H9 (cell line): ENCODE data around the gene IL10RA. TPM values are rescaled to one million over a fixed set of nuclear protein-coding genes. Genes with fewer than 3 reads are reported as not detected.
"Not testable (repeated sequence)": the region's sequence is repeated elsewhere in the genome, so short reads cannot be mapped to it uniquely, and the experiment has no call there.

ENCODE experiments used
- DNase-seq: peaks from one replicate; pipeline ENCODE4 v3.0.0-alpha.2; 2017
- H2AFZ ChIP-seq: one replicate; pipeline ENCODE4 v1.6.1; 2013; ENCODE audit warnings: mild to moderate bottlenecking, low read length, control low read depth, moderate library complexity
- H2AK5ac ChIP-seq: 2 replicates; pipeline ENCODE4 v1.6.1; 2013; ENCODE audit warnings: low read length, control low read depth, mixed read lengths; ENCODE audit not compliant: insufficient read length
- H2BK120ac ChIP-seq: one replicate; pipeline ENCODE4 v1.6.1; 2013; ENCODE audit warnings: low read depth, mild to moderate bottlenecking, low read length, control low read depth, inconsistent platforms; ENCODE audit not compliant: poor library complexity, severe bottlenecking
- H2BK12ac ChIP-seq: 2 replicates; pipeline ENCODE4 v1.6.1; 2013; ENCODE audit warnings: low read length, control low read depth, mixed read lengths, low read depth; ENCODE audit not compliant: insufficient read length
- H2BK15ac ChIP-seq: 2 replicates; pipeline ENCODE4 v1.6.1; 2013; ENCODE audit warnings: low read depth, low read length, control low read depth
- H2BK20ac ChIP-seq: one replicate; pipeline ENCODE4 v1.6.1; 2013; ENCODE audit warnings: low read depth, mild to moderate bottlenecking, low read length, control low read depth, inconsistent platforms; ENCODE audit not compliant: poor library complexity, severe bottlenecking
- H2BK5ac ChIP-seq: 2 replicates; pipeline ENCODE4 v1.6.1; 2013; ENCODE audit warnings: low read length, control low read depth, mixed read lengths; ENCODE audit not compliant: insufficient read length
- H3K14ac ChIP-seq: 2 replicates; pipeline ENCODE4 v1.6.1; 2013; ENCODE audit warnings: low read length, control low read depth; ENCODE audit not compliant: insufficient read depth
- H3K18ac ChIP-seq: 2 replicates; pipeline ENCODE4 v1.6.1; 2013; ENCODE audit warnings: low read depth, mild to moderate bottlenecking, mixed read lengths, low read length, control low read depth; ENCODE audit not compliant: insufficient read length
- H3K23ac ChIP-seq: 2 replicates; pipeline ENCODE4 v1.6.1; 2013; ENCODE audit warnings: low read length, control low read depth, mixed read lengths, low read depth; ENCODE audit not compliant: insufficient read length
- H3K23me2 ChIP-seq: 2 replicates; pipeline ENCODE4 v1.6.1; 2013; ENCODE audit warnings: low read depth, mild to moderate bottlenecking, mixed read lengths, low read length, control low read depth; ENCODE audit not compliant: insufficient read length, poor library complexity, severe bottlenecking
- H3K27ac ChIP-seq: 2 replicates; pipeline ENCODE4 v1.5.1; 2013; ENCODE audit warnings: low read length, control low read depth, mixed read lengths, low read depth; ENCODE audit not compliant: insufficient read length
- H3K27me3 ChIP-seq: 2 replicates; pipeline ENCODE4 v1.6.1; 2013; ENCODE audit warnings: low read length, control low read depth, inconsistent platforms; ENCODE audit not compliant: insufficient read depth
- H3K4ac ChIP-seq: 2 replicates; pipeline ENCODE4 v1.6.1; 2013; ENCODE audit warnings: low read depth, mild to moderate bottlenecking, control low read depth, inconsistent platforms, low read length, moderate library complexity
- H3K4me1 ChIP-seq: 2 replicates; pipeline ENCODE4 v1.6.1; 2013; ENCODE audit warnings: low read length, control low read depth, inconsistent platforms; ENCODE audit not compliant: insufficient read depth
- H3K4me2 ChIP-seq: 2 replicates; pipeline ENCODE4 v1.6.1; 2013; ENCODE audit warnings: low read length, control low read depth, mixed read lengths; ENCODE audit not compliant: insufficient read length, insufficient read depth
- H3K56ac ChIP-seq: 2 replicates; pipeline ENCODE4 v1.6.1; 2013; ENCODE audit warnings: low read depth, mild to moderate bottlenecking, mixed read lengths, low read length, control low read depth; ENCODE audit not compliant: insufficient read length
- H3K79me1 ChIP-seq: 2 replicates; pipeline ENCODE4 v1.6.1; 2013; ENCODE audit warnings: low read depth, mild to moderate bottlenecking, moderate library complexity, low read length, control low read depth, inconsistent platforms; ENCODE audit not compliant: insufficient read depth, poor library complexity, severe bottlenecking
- H3K79me2 ChIP-seq: 2 replicates; pipeline ENCODE4 v1.6.1; 2013; ENCODE audit warnings: low read length, control low read depth, inconsistent platforms; ENCODE audit not compliant: insufficient read depth
- H3K9ac ChIP-seq: 2 replicates; pipeline ENCODE4 v1.6.1; 2013; ENCODE audit warnings: low read length, control low read depth, mixed read lengths; ENCODE audit not compliant: insufficient read length; ENCODE audit errors: extremely low read depth
- H3K9me3 ChIP-seq: one replicate; pipeline ENCODE4 v1.6.1; 2013; ENCODE audit warnings: low read depth, low read length, inconsistent platforms; ENCODE audit not compliant: control insufficient read depth
- H3T11ph ChIP-seq: one replicate; pipeline ENCODE4 v1.6.1; 2013; ENCODE audit warnings: mild to moderate bottlenecking, low read length, control low read depth, inconsistent platforms
- H4K20me1 ChIP-seq: one replicate; pipeline ENCODE4 v1.6.1; 2013; ENCODE audit not compliant: control insufficient read depth, insufficient read length, insufficient read depth
- H4K5ac ChIP-seq: 2 replicates; pipeline ENCODE4 v1.6.1; 2013; ENCODE audit warnings: low read depth, mild to moderate bottlenecking, mixed read lengths, low read length, control low read depth; ENCODE audit not compliant: insufficient read length
- H4K8ac ChIP-seq: replicated peaks from 2 replicates; pipeline ENCODE4 v1.6.1; 2013; ENCODE audit warnings: low read length, control low read depth, mixed read lengths, low read depth; ENCODE audit not compliant: insufficient read length
- H4K91ac ChIP-seq: 2 replicates; pipeline ENCODE4 v1.6.1; 2013; ENCODE audit warnings: low read depth, mild to moderate bottlenecking, moderate library complexity, mixed read lengths, low read length, control low read depth; ENCODE audit not compliant: insufficient read length
- H3K27ac Mint-ChIP-seq, 3 experiments: 2 replicates in 2 of 3; 3 replicates in 1 of 3; pipeline ENCODE4 v1.8.0; 2020 to 2021; ENCODE audit warnings: mixed read lengths in 3 of 3, mild to moderate bottlenecking in 1 of 3, moderate library complexity in 1 of 3
- H3K27me3 Mint-ChIP-seq: 2 replicates; pipeline ENCODE4 v1.8.0; 2021; ENCODE audit warnings: low read depth, mild to moderate bottlenecking, moderate library complexity, mixed read lengths
- H3K36me3 Mint-ChIP-seq, 3 experiments: 2 replicates in 2 of 3; 3 replicates in 1 of 3; pipeline ENCODE4 v1.8.0; 2020 to 2021; ENCODE audit warnings: low read depth in 3 of 3, mixed read lengths in 3 of 3; ENCODE audit not compliant: insufficient read depth in 1 of 3
- H3K4me1 Mint-ChIP-seq, 2 experiments: 2 replicates each; pipeline ENCODE4 v1.8.0; 2020; ENCODE audit warnings: mixed read lengths in 2 of 2
- H3K4me3 Mint-ChIP-seq, 2 experiments: 2 replicates in 1 of 2; 3 replicates in 1 of 2; pipeline ENCODE4 v1.8.0; 2020 to 2021; ENCODE audit warnings: mild to moderate bottlenecking in 2 of 2, mixed read lengths in 2 of 2, moderate library complexity in 1 of 2
- H3K9me3 Mint-ChIP-seq, 2 experiments: 2 replicates in 1 of 2; 3 replicates in 1 of 2; pipeline ENCODE4 v1.8.0; 2020; ENCODE audit warnings: mild to moderate bottlenecking in 2 of 2, mixed read lengths in 2 of 2, moderate library complexity in 1 of 2
- WGBS: extraction: QIAGEN DNeasy Blood & Tissue Kit; methylation state at CpG from one replicate; pipeline ENCODE4 v1.1.7; 2013; ENCODE audit warnings: missing lambda C conversion rate, low lambda C conversion rate, mixed read lengths; ENCODE audit not compliant: insufficient read length; ENCODE audit errors: extremely low coverage; 5-methylcytosine and 5-hydroxymethylcytosine counted together
- total RNA-seq: library from RNA; stranded (reverse); gene quantifications from 2 replicates; pipeline ENCODE4 v1.2.1, GENCODE V29; 2021
- TF ChIP-seq, protein P1 (sequence below): fragments of 200-600 bp; sonication (generic); conservative IDR thresholded peaks from 3 replicates; pipeline ENCODE4 v1.8.0; 2021; ENCODE audit warnings: antibody characterized with exemption, mild to moderate bottlenecking

Gene IL10RA
- total RNA-seq, 1 experiment from 2014 or later, result not detected

DNA sequence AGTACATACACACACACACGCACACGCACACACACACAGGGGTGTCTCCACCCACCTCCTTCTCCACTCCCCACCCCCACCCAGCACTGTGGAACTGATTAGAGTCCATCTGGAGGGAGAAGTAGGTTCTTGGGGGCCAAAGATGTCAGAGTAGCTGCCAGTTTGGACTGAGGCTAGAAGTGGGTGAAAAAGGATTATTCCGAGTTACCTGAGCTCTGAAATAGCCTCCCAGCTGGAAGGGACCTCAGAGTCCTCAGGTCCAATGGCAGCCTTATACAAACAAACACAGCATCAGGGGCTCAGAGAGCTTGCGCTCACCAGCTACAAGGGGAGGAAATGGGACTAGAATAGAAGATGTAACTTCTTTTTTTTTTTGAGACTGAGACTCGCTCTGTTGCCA, 20.8 kb downstream of the IL10RA start:
- no peak overlapping the region for H4K91ac ChIP-seq
- no CpG with 5 or more reads among the region's 5 CpGs for whole genome bisulfite sequencing

DNA sequence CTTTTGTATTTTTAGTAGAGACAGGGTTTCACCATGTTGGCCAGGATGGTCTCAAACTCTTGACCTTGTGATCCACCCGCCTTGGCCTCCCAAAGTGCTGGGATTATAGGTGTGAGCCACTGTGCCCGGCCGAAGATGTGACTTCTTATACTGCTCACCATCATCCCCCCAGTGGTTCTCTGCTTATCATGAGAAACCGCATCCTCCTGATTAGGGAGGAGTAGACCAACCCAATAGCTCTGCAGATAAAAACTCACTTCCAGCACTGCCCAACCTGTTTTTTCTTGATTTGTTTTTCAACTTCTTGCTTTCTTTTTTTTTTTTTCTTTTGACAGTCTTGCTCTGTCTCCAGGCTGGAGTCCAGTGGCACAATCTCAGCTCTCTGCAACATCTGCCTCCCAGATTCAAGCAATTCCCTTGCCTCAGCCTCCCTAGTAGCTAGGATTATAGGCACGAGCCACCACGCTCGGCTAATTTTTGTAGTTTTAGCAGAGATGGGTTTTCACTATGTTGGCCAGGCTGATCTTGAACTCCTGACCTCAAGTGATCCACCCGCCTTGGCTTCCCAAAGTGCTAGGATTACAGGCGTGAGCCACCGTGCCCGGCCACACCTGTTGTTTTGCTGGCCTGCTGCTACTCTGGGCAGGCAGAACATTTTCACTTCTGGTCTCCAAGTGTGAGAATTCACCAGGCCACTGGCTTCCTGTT, 21.5 kb downstream of the IL10RA start:
- not testable (repeated sequence) for H3K27ac Mint-ChIP-seq, H2BK20ac ChIP-seq, H3K23ac ChIP-seq, H3K79me2 ChIP-seq, H2BK120ac ChIP-seq, H3K4me1 ChIP-seq, H4K8ac ChIP-seq, H3K14ac ChIP-seq, H3K9ac ChIP-seq, H3K18ac ChIP-seq, H3K9me3 Mint-ChIP-seq, H3K36me3 Mint-ChIP-seq, H4K91ac ChIP-seq, H3K56ac ChIP-seq, H2BK5ac ChIP-seq, H4K20me1 ChIP-seq, H3K4ac ChIP-seq, H2BK12ac ChIP-seq, H3K27ac ChIP-seq, H4K5ac ChIP-seq, H3K4me2 ChIP-seq, H2AFZ ChIP-seq, H3K79me1 ChIP-seq, H2AK5ac ChIP-seq, H3K4me3 Mint-ChIP-seq, H2BK15ac ChIP-seq, H3K4me1 Mint-ChIP-seq, H3K9me3 ChIP-seq, DNase-seq, H3K23me2 ChIP-seq, H3K27me3 ChIP-seq, H3T11ph ChIP-seq
- H3K27me3 Mint-ChIP-seq, result peaks cover 21% of the 10 kb centered on the region
- no CpG with 5 or more reads among the region's 11 CpGs for WGBS

More for the DNA sequence above, 20.8 kb downstream of the IL10RA start:
- H3K27me3 ChIP-seq, result peaks cover 2% of the 10 kb centered on the region; the same call in 1 of the 2 replicates
- DNase-seq, result no peak
- H3T11ph ChIP-seq, result no peak overlapping the region
- H3K9ac ChIP-seq, result no peak overlapping the region
- H3K27me3 Mint-ChIP-seq, result peaks cover 21% of the 10 kb centered on the region
- H2BK20ac ChIP-seq, result no peak overlapping the region
- H3K4me3 Mint-ChIP-seq, result no peak overlapping the region
- no peak overlapping the region for H3K14ac ChIP-seq
- no peak overlapping the region for H4K5ac ChIP-seq
- H3K27ac Mint-ChIP-seq, result no peak overlapping the region; a peak in 1 of 7 replicates
- H4K8ac ChIP-seq, result no peak overlapping the region
- H3K9me3 ChIP-seq, result no peaks in the 10 kb centered on the region
- H3K23ac ChIP-seq, result no peak overlapping the region
- no peak overlapping the region for H2BK120ac ChIP-seq
- no peaks in the 10 kb centered on the region for H3K79me2 ChIP-seq
- TF ChIP-seq, protein P1, sequence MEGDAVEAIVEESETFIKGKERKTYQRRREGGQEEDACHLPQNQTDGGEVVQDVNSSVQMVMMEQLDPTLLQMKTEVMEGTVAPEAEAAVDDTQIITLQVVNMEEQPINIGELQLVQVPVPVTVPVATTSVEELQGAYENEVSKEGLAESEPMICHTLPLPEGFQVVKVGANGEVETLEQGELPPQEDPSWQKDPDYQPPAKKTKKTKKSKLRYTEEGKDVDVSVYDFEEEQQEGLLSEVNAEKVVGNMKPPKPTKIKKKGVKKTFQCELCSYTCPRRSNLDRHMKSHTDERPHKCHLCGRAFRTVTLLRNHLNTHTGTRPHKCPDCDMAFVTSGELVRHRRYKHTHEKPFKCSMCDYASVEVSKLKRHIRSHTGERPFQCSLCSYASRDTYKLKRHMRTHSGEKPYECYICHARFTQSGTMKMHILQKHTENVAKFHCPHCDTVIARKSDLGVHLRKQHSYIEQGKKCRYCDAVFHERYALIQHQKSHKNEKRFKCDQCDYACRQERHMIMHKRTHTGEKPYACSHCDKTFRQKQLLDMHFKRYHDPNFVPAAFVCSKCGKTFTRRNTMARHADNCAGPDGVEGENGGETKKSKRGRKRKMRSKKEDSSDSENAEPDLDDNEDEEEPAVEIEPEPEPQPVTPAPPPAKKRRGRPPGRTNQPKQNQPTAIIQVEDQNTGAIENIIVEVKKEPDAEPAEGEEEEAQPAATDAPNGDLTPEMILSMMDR, result no peak
- H3K4me1 Mint-ChIP-seq, result peaks cover 8 to 9% of the 10 kb centered on the region in 2 experiments
- no peak overlapping the region for H2AK5ac ChIP-seq
- no peaks in the 10 kb centered on the region for H4K20me1 ChIP-seq
- no peak overlapping the region for H3K56ac ChIP-seq
- no peak overlapping the region for H2AFZ ChIP-seq
- H3K9me3 Mint-ChIP-seq, result no peaks in the 10 kb centered on the region
- no peak overlapping the region for H2BK15ac ChIP-seq
- no peak overlapping the region for H2BK5ac ChIP-seq
- H3K36me3 Mint-ChIP-seq, result no peaks in the 10 kb centered on the region
- no peak overlapping the region for H3K4ac ChIP-seq
- no peak overlapping the region for H3K27ac ChIP-seq
- H3K18ac ChIP-seq, result no peak overlapping the region
- H2BK12ac ChIP-seq, result no peak overlapping the region
- H3K4me2 ChIP-seq, result no peak overlapping the region
- no peaks in the 10 kb centered on the region for H3K23me2 ChIP-seq
- no peaks in the 10 kb centered on the region for H3K79me1 ChIP-seq
- H3K4me1 ChIP-seq, result 0 out of 2 replicates have a peak, but pooled peaks cover 6% of the 10 kb centered on the region
